IMR-90 (cell line): ENCODE measurements around the gene STYK1. TPM values are rescaled to one million over a fixed set of nuclear protein-coding genes. Genes with fewer than 3 reads are reported as not detected.
A peak's percentile ranks its signal among the peaks of the same experiment; 100 is the strongest.

Source experiments
- ATAC-seq: fragments of 200-7000 bp; cut with Tn5 transposase; 2 replicates; pipeline ENCODE4 v1.9.1; 2020; ENCODE audit warnings: low read depth, mild to moderate bottlenecking, moderate library complexity
- BruUV-seq: library from RNA; stranded (reverse); fragments of 400-500 nt; replicated peaks from 2 replicates; lab custom pipeline; 2021; lab: Mats Ljungman, UMichigan
- CTCF ChIA-PET: fragments of 300-600 bp; formaldehyde crosslinking; extraction: SDS; loops from one replicate; lab custom pipeline; 2021; ENCODE audit warnings: antibody characterized with exemption; lab: Yijun Ruan, JAX
- POLR2A ChIA-PET: fragments of 300-600 bp; sonication (Branson Sonifier 250); formaldehyde crosslinking; loops from one replicate; lab custom pipeline; 2022; ENCODE audit warnings: antibody characterized with exemption; ENCODE audit not compliant: unreplicated experiment; lab: Charles Lee
- DNase-seq: peaks from one replicate; pipeline ENCODE4 v3.0.0; 2013
- H2AFZ ChIP-seq: replicated peaks from 2 replicates; pipeline ENCODE3; 2013; ENCODE audit warnings: low read length, mild to moderate bottlenecking; ENCODE audit not compliant: poor library complexity
- H2AK5ac ChIP-seq: 2 replicates; pipeline ENCODE4 v1.6.1; 2013; ENCODE audit warnings: low read depth, low read length, inconsistent platforms
- H2AK9ac ChIP-seq: replicated peaks from 2 replicates; pipeline ENCODE3; 2013; ENCODE audit warnings: mild to moderate bottlenecking, low read depth, low read length, moderate library complexity; ENCODE audit not compliant: poor library complexity
- H2BK120ac ChIP-seq: 2 replicates; pipeline ENCODE4 v1.6.1; 2013; ENCODE audit warnings: low read depth, low read length, inconsistent platforms
- H2BK15ac ChIP-seq: 3 replicates; pipeline ENCODE4 v1.6.1; 2013; ENCODE audit warnings: low read depth, low read length, inconsistent platforms
- H2BK20ac ChIP-seq: 2 replicates; pipeline ENCODE4 v1.6.1; 2013; ENCODE audit warnings: low read depth, mild to moderate bottlenecking, inconsistent platforms, low read length, moderate library complexity
- H2BK5ac ChIP-seq: 2 replicates; pipeline ENCODE4 v1.6.1; 2013; ENCODE audit warnings: mild to moderate bottlenecking, low read depth, low read length, inconsistent platforms; ENCODE audit not compliant: poor library complexity, severe bottlenecking
- H3K14ac ChIP-seq: replicated peaks from 2 replicates; pipeline ENCODE4 v1.6.1; 2013; ENCODE audit warnings: low read depth, low read length, inconsistent platforms
- H3K18ac ChIP-seq: 2 replicates; pipeline ENCODE4 v1.6.1; 2013; ENCODE audit warnings: low read depth, low read length, control low read depth
- H3K23ac ChIP-seq: 2 replicates; pipeline ENCODE4 v1.6.1; 2013; ENCODE audit warnings: low read depth, low read length, inconsistent platforms
- H3K27ac ChIP-seq: 2 replicates; pipeline ENCODE4 v1.5.1; 2013; ENCODE audit warnings: mild to moderate bottlenecking, control low read depth, low read length; ENCODE audit not compliant: insufficient read depth
- H3K27me3 ChIP-seq: 2 replicates; pipeline ENCODE4 v1.6.1; 2013; ENCODE audit warnings: low read length; ENCODE audit not compliant: control insufficient read depth, insufficient read depth
- H3K36me3 ChIP-seq: 2 replicates; pipeline ENCODE4 v1.6.1; 2013; ENCODE audit warnings: low read length, mixed read lengths; ENCODE audit not compliant: control insufficient read depth, insufficient read depth
- H3K4ac ChIP-seq: 2 replicates; pipeline ENCODE4 v1.6.1; 2013; ENCODE audit warnings: low read depth, low read length, inconsistent platforms
- H3K4me1 ChIP-seq: 2 replicates; pipeline ENCODE4 v1.6.1; 2013; ENCODE audit warnings: low read length, mixed read lengths; ENCODE audit not compliant: control insufficient read depth, insufficient read depth
- H3K4me2 ChIP-seq: 2 replicates; pipeline ENCODE4 v1.6.1; 2013; ENCODE audit warnings: low read depth, mild to moderate bottlenecking, control low read depth, low read length, moderate library complexity
- H3K4me3 ChIP-seq: 2 replicates; pipeline ENCODE4 v1.5.1; 2013; ENCODE audit warnings: low read depth, mild to moderate bottlenecking, control low read depth, low read length, moderate library complexity; ENCODE audit not compliant: insufficient read depth
- H3K56ac ChIP-seq: 2 replicates; pipeline ENCODE4 v1.6.1; 2013; ENCODE audit warnings: low read length, inconsistent platforms; ENCODE audit not compliant: insufficient read depth; ENCODE audit errors: extremely low read depth
- H3K79me1 ChIP-seq, 2 experiments: 2 replicates each; pipeline ENCODE4 v1.6.1; 2013; ENCODE audit warnings: low read length in 2 of 2, inconsistent platforms in 1 of 2, low read depth in 1 of 2
- H3K9ac ChIP-seq: 2 replicates; pipeline ENCODE4 v1.6.1; 2013; ENCODE audit warnings: low read depth, low read length, control low read depth
- H3K9me1 ChIP-seq: 2 replicates; pipeline ENCODE4 v1.6.1; 2013; ENCODE audit warnings: low read length, inconsistent platforms; ENCODE audit not compliant: insufficient read depth
- H3K9me3 ChIP-seq: 2 replicates; pipeline ENCODE4 v1.6.1; 2013; ENCODE audit warnings: low read length; ENCODE audit not compliant: control insufficient read depth, insufficient read depth
- H4K20me1 ChIP-seq: 2 replicates; pipeline ENCODE4 v1.6.1; 2013; ENCODE audit warnings: low read length, inconsistent platforms; ENCODE audit not compliant: insufficient read depth
- H4K5ac ChIP-seq: 2 replicates; pipeline ENCODE4 v1.6.1; 2013; ENCODE audit warnings: mild to moderate bottlenecking, low read depth, low read length, control low read depth
- H4K8ac ChIP-seq, 2 experiments: 2 replicates each; pipeline ENCODE4 v1.6.1; 2013; ENCODE audit warnings: low read depth in 2 of 2, low read length in 2 of 2, control low read depth in 1 of 2, inconsistent platforms in 1 of 2
- H4K91ac ChIP-seq: 2 replicates; pipeline ENCODE4 v1.6.1; 2013; ENCODE audit warnings: low read depth, low read length, inconsistent platforms; ENCODE audit not compliant: insufficient read depth
- CHD1 ChIP-seq: IDR thresholded peaks from 2 replicates; pipeline ENCODE4 v1.6.1; 2012; ENCODE audit warnings: low read depth, low read length, improper control_type of control experiment
- CTCF ChIP-seq: conservative IDR thresholded peaks from 2 replicates; pipeline ENCODE4 v1.5.1; 2012; ENCODE audit warnings: mild to moderate bottlenecking, low read depth, low read length, improper control_type of control experiment
- ELK1 ChIP-seq: fragments of 150-350 bp; IDR thresholded peaks from 2 replicates; pipeline ENCODE4 v1.6.1; 2016; ENCODE audit warnings: low read depth, mild to moderate bottlenecking, low read length, moderate library complexity, borderline replicate concordance
- FOS ChIP-seq: fragments of 150-350 bp; IDR thresholded peaks from 2 replicates; pipeline ENCODE4 v1.6.1; 2016; ENCODE audit warnings: low read depth, low read length
- NFE2L2 ChIP-seq: fragments of 150-350 bp; IDR thresholded peaks from 2 replicates; pipeline ENCODE4 v1.6.1; 2016; ENCODE audit warnings: low read depth, mild to moderate bottlenecking, low read length
- POLR2A ChIP-seq: IDR thresholded peaks from 2 replicates; pipeline ENCODE4 v1.6.1; 2012; ENCODE audit warnings: mild to moderate bottlenecking, low read depth, low read length
- RFX5 ChIP-seq: IDR thresholded peaks from 2 replicates; pipeline ENCODE4 v1.8.0; 2012; ENCODE audit warnings: low read depth, mild to moderate bottlenecking, low read length, moderate library complexity
- SMC3 ChIP-seq: fragments of 150-350 bp; IDR thresholded peaks from 2 replicates; pipeline ENCODE4 v1.6.1; 2016; ENCODE audit warnings: low read depth, mild to moderate bottlenecking, antibody characterized with exemption, low read length, moderate library complexity
- USF2 ChIP-seq: fragments of 150-350 bp; IDR thresholded peaks from 2 replicates; pipeline ENCODE4 v1.6.1; 2017; ENCODE audit warnings: mild to moderate bottlenecking, antibody characterized with exemption, low read length, low read depth
- WGBS, 2 experiments: methylation state at CpG; one replicate each; pipeline versions ENCODE4 v1.1.5 to v1.1.7; 2013; ENCODE audit warnings: missing lambda C conversion rate in 2 of 2; ENCODE audit not compliant: insufficient read length in 1 of 2; ENCODE audit errors: extremely low coverage in 2 of 2; 5-methylcytosine and 5-hydroxymethylcytosine counted together
- dilution Hi-C: fragments of 300-500 bp; cut with HindIII; formaldehyde crosslinking; loops from one replicate; pipeline ENCODE4 v1.14.3; 2018; ENCODE audit warnings: low sequenced_read_pairs; ENCODE audit not compliant: unreplicated experiment
- in situ Hi-C: fragments of 300-500 bp; cut with MboI; formaldehyde crosslinking; loops from 3 replicates; pipeline ENCODE4 v1.14.3; 2019; ENCODE audit warnings: low sequenced_read_pairs, inconsistent platforms, mixed read lengths
- intact Hi-C: fragments of 100-400 bp; cut with micrococcal nuclease; formaldehyde crosslinking; loops from 2 replicates; pipeline ENCODE4 v1.10.0; 2022
- polyA plus RNA-seq, 3 experiments: library from polyadenylated mRNA; depleted of rRNA; stranded (reverse); fragments of >200 nt; gene quantifications; 2 replicates each; pipeline ENCODE4 v1.2.3, GENCODE V29; 2012; ENCODE audit warnings: low replicate concordance in 1 of 3
- total RNA-seq: library from RNA; depleted of rRNA; stranded (reverse); fragments of >200 nt; gene quantifications from 2 replicates; pipeline ENCODE4 v1.2.3, GENCODE V29; 2012

The STYK1 gene
- total and polyA plus RNA-seq, 2 of the 4 experiments (the other 2 are of a cell fraction) = 0.36 to 0.72 TPM

- ChIA-PET CTCF (interaction anchor here (0.5 to 1.5 kb wide), 3 partner anchors 10 to 247 kb away, joined by 3 to 4 read pairs (median 3); no protein-coding TSS in a partner anchor), POLR2A (no interaction called here)
- peak overlapping the region; percentile 85 to 89 for H4K8ac ChIP-seq
- intact Hi-C loops (loop anchor here (10.0 kb wide), 1 partner anchor 581 kb away; no protein-coding TSS in a partner anchor), dilution Hi-C loops (no loop called here), in situ Hi-C loops (no loop called here)
- H3K23ac ChIP-seq = no peak overlapping the region
- TF ChIP-seq NFE2L2 (no peak), RFX5 (no peak), POLR2A (no peak), FOS (no peak), SMC3 (no peak), CHD1 (no peak), ELK1 (no peak), USF2 (no peak), CTCF (no peak)
- H3K56ac ChIP-seq = peak overlapping the region; percentile 88; the same call in 1 of the 2 replicates
- BruUV-seq = no TSS peak
- H3K27me3 ChIP-seq = no peaks in the 10 kb centered on the region
- H3K4me2 ChIP-seq = peak overlapping the region; percentile 57
- ATAC-seq = no peak
- H3K14ac ChIP-seq = peak overlapping the region; percentile 93
- H3K36me3 ChIP-seq = peaks cover 2% of the 10 kb centered on the region
- peak overlapping the region; percentile 80 for H3K4me3 ChIP-seq
- H3K27ac ChIP-seq = peak overlapping the region; percentile 66; the same call in 1 of the 2 replicates
- WGBS, 2 experiments = no CpG with 5 or more reads among the region's 4 CpGs
- no peak overlapping the region for H3K18ac ChIP-seq
- no peaks in the 10 kb centered on the region for H3K9me3 ChIP-seq
- peak overlapping the region; percentile 9; the same call in 1 of the 3 replicates for H2BK15ac ChIP-seq
- H3K79me1 ChIP-seq = peaks cover 6 to 19% of the 10 kb centered on the region in 2 experiments; a peak in 3 of 4 replicates
- peak overlapping the region; percentile 81 for H3K9ac ChIP-seq
- peak overlapping the region; percentile 83; the same call in 1 of the 2 replicates for H2BK120ac ChIP-seq
- peak overlapping the region; percentile 91; the same call in 1 of the 2 replicates for H3K4ac ChIP-seq
- no peak for DNase-seq
- H2BK20ac ChIP-seq = no peak overlapping the region
- peaks cover 8% of the 10 kb centered on the region for H3K4me1 ChIP-seq
- no peak overlapping the region for H2AFZ ChIP-seq
- H2AK5ac ChIP-seq = no peak overlapping the region
- peak overlapping the region; percentile 82 for H2BK5ac ChIP-seq
- H4K5ac ChIP-seq = peak overlapping the region; percentile 86; the same call in 1 of the 2 replicates
- H3K9me1 ChIP-seq = peaks cover 4% of the 10 kb centered on the region; the same call in 1 of the 2 replicates
- H4K91ac ChIP-seq = peak overlapping the region; percentile 84; the same call in 1 of the 2 replicates
- H4K20me1 ChIP-seq = no peaks in the 10 kb centered on the region
- no peak overlapping the region for H2AK9ac ChIP-seq
Observed at GRCh38 chr12:10614056-10614370, 59.8 kb downstream of the STYK1 start.
